Sigmoid colon (tissue), 7 donors: ENCODE measurements around the gene PPP1R12B. TPM values are rescaled to one million over a fixed set of nuclear protein-coding genes. Genes with fewer than 3 reads are reported as not detected.
A peak's percentile ranks its signal among the peaks of the same experiment; 100 is the strongest.
"Not testable (repeated sequence)": the region's sequence is repeated elsewhere in the genome, so short reads cannot be mapped to it uniquely, and the experiment has no call there.

Experiments used
- DNase-seq: peaks from one replicate; pipeline ENCODE4 v3.0.0-alpha.2; 2019
- H3K27ac ChIP-seq, 4 donors: fragments of 200-600 bp; sonication (generic); one replicate each; pipeline ENCODE4 v1.5.1; 2016 to 2019; ENCODE audit warnings: mild to moderate bottlenecking in 1 of 4
- H3K27me3 ChIP-seq, 3 donors: fragments of 200-600 bp; sonication (generic); one replicate each; pipeline ENCODE4 v1.5.1; 2019; ENCODE audit warnings: mild to moderate bottlenecking in 1 of 3
- H3K36me3 ChIP-seq, 4 donors: fragments of 200-600 bp; sonication (generic); one replicate each; pipeline ENCODE4 v1.5.1; 2016 to 2019
- H3K4me1 ChIP-seq, 4 donors: fragments of 200-600 bp; sonication (generic); one replicate each; pipeline ENCODE4 v1.5.1; 2017 to 2019
- H3K4me3 ChIP-seq, 4 donors: fragments of 200-600 bp; sonication (generic); one replicate each; pipeline ENCODE4 v1.5.1; 2017 to 2019; ENCODE audit warnings: mild to moderate bottlenecking in 2 of 4, moderate library complexity in 1 of 4
- H3K9me3 ChIP-seq, 4 donors: fragments of 200-600 bp in 3 of 4; sonication (generic) in 3 of 4; one replicate each; pipeline versions ENCODE4 v1.5.1 to v1.6.1; 2013 to 2019
- EP300 ChIP-seq, 4 donors: sonication (generic); formaldehyde crosslinking; IDR thresholded peaks; one replicate each; pipeline ENCODE4 v1.6.1; 2017; ENCODE audit warnings: antibody characterized with exemption in 4 of 4
- POLR2A ChIP-seq, 2 donors: fragments of 450-650 bp; IDR thresholded peaks; one replicate each; pipeline ENCODE4 v1.6.1; 2016; ENCODE audit warnings: antibody characterized with exemption in 2 of 2, mild to moderate bottlenecking in 2 of 2, moderate library complexity in 2 of 2
- POLR2AphosphoS5 ChIP-seq, 4 donors: sonication (generic); formaldehyde crosslinking; IDR thresholded peaks; one replicate each; pipeline ENCODE4 v1.6.1; 2017; ENCODE audit warnings: antibody characterized with exemption in 4 of 4
- WGBS, 2 donors: extraction: QIAGEN DNeasy Blood & Tissue Kit; methylation state at CpG; one replicate each; pipeline ENCODE4 v1.1.7; 2013; 5-methylcytosine and 5-hydroxymethylcytosine counted together
- intact Hi-C: fragments of 100-400 bp; cut with DNase I; formaldehyde crosslinking; loops from one replicate; pipeline ENCODE4 v1.15.1; 2023
- polyA plus RNA-seq, 3 donors: library from polyadenylated mRNA; stranded (reverse); fragments of 200-250 nt; gene quantifications; one replicate each; pipeline ENCODE4 v1.2.3, GENCODE V29; 2013
- total RNA-seq, 4 donors: library from RNA; depleted of rRNA; stranded (reverse); fragments of >200 nt; gene quantifications; one replicate each; pipeline ENCODE4 v1.1.0, GENCODE V29; 2016
- TF ChIP-seq, protein P1 (sequence below), 4 experiments: fragments of 450-650 bp in 3 of 4; fragments of 200-600 bp in 1 of 4; IDR thresholded peaks; one replicate each; pipeline ENCODE4 v1.5.1; 2016 to 2019; ENCODE audit warnings: antibody characterized with exemption in 4 of 4, mild to moderate bottlenecking in 3 of 4, moderate library complexity in 2 of 4
- donor health status: healthy with polysubstance abuse.
- donor health status: Bipolar disorder and iron deficiency.
- donor health status: healthy.

The PPP1R12B gene
- total and polyA plus RNA-seq, 7 donors, result 5.3 to 995 (median 493) TPM

DNA sequence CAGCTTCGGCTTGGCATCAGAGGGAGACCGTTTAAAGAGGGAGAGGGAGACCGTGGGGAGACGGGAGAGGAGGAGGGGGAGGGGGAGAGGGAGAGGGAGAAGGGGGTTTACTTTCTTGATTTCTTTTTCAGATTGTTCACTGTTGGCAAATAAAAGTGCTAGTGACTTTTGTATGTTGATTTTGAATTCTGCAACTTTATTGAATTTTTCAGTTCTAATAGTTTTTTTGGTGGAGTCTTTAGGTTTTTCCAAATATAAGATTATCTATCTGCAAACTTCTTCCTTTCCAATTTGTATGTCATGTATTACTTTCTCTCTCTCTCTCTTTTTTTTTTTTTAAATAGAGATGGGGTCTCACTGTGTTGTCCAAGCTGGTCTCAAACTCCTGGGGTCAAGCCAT, 104.0 kb downstream of the PPP1R12B start:
- intact Hi-C loops, result no loop called here
- Histone ChIP-seq H3K36me3 (peaks cover 0 to 32% (median 7%) of the 10 kb centered on the region in 4 donors), H3K27ac (no peak overlapping the region), H3K9me3 (no peaks in the 10 kb centered on the region), H3K4me3 (no peak overlapping the region), H3K27me3 (no peaks in the 10 kb centered on the region), H3K4me1 (no peaks in the 10 kb centered on the region)
- TF ChIP-seq POLR2AphosphoS5 (IDR thresholded peaks at IDR 0.05) (no peak), EP300 (IDR thresholded peaks at IDR 0.05) (no peak), POLR2A (IDR thresholded peaks at IDR 0.05) (no peak)
- TF ChIP-seq, protein P1, sequence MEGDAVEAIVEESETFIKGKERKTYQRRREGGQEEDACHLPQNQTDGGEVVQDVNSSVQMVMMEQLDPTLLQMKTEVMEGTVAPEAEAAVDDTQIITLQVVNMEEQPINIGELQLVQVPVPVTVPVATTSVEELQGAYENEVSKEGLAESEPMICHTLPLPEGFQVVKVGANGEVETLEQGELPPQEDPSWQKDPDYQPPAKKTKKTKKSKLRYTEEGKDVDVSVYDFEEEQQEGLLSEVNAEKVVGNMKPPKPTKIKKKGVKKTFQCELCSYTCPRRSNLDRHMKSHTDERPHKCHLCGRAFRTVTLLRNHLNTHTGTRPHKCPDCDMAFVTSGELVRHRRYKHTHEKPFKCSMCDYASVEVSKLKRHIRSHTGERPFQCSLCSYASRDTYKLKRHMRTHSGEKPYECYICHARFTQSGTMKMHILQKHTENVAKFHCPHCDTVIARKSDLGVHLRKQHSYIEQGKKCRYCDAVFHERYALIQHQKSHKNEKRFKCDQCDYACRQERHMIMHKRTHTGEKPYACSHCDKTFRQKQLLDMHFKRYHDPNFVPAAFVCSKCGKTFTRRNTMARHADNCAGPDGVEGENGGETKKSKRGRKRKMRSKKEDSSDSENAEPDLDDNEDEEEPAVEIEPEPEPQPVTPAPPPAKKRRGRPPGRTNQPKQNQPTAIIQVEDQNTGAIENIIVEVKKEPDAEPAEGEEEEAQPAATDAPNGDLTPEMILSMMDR (IDR thresholded peaks at IDR 0.05), result no peak
- DNase-seq, result no peak
- WGBS, 2 donors, result 94 to 99% methylated on average over 4 of the region's 4 CpGs

DNA sequence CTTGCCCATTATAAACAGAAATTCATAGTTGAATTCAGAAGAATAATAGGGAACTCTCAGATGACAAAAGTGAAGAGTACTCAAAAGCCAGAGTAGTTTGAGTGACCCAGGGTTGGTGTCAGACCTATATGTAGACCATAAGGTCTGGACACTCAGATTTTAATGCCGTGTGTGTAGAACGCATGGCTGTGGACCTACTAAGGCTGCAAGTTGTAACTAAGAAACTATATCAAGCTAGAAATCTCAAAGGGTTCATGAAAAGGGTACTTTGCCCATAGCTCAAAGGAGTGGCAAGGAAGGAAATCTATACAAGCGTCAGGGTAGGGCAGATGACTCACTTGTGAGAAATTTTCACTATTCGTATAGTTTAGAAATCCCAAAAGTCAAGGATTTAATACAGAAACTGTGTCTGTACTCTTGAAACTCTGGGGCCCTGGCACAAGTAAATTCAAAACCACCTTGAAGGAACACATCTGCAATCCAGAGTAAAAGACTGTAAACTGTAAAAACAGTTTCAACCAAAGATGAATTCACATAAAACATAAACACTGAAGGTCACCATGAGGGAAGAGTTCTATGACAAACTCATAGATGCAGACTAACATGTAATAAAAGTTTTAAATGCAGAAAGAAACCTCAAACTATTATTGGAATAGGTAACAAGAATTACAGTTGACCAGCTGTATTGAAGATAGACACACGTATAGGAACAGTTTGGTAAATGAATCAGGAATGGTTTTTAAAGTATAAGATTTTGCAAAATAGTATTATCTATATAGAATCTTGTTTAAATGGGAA, 108.1 kb downstream of the PPP1R12B start:
- H3K9me3 ChIP-seq, H3K27ac ChIP-seq, intact Hi-C loops, H3K4me3 ChIP-seq, H3K27me3 ChIP-seq, H3K36me3 ChIP-seq, DNase-seq: not testable (repeated sequence)
- WGBS, 2 donors, result 31 to 72% methylated on average over 5 of the region's 5 CpGs
- peaks cover 0 to 15% (median 14%) of the 10 kb centered on the region in 4 donors for H3K4me1 ChIP-seq

DNA sequence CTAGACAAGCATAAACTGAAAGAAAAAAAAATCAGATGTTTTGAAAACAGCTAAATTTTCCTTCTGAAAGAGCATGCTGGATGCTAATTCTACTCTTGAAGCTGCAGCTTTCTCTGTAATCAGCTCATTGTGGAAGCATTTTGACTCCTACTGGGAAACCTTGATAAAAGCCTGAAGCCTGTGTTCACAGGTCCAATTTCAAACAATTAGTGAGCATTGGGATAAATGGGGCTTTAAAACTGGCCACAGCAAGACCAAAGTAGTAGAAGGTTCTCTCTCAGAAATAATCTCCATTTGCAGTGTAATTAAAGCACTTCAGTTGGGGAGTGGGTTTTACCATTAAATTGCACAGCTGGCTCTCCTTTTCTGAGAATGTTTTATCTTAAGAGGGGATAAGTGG, 110.2 kb downstream of the PPP1R12B start:
- DNase-seq, intact Hi-C loops, H3K4me3 ChIP-seq, H3K9me3 ChIP-seq, H3K27ac ChIP-seq, H3K27me3 ChIP-seq, H3K36me3 ChIP-seq: not testable (repeated sequence)
- peaks cover 0 to 15% (median 14%) of the 10 kb centered on the region in 4 donors for H3K4me1 ChIP-seq

DNA sequence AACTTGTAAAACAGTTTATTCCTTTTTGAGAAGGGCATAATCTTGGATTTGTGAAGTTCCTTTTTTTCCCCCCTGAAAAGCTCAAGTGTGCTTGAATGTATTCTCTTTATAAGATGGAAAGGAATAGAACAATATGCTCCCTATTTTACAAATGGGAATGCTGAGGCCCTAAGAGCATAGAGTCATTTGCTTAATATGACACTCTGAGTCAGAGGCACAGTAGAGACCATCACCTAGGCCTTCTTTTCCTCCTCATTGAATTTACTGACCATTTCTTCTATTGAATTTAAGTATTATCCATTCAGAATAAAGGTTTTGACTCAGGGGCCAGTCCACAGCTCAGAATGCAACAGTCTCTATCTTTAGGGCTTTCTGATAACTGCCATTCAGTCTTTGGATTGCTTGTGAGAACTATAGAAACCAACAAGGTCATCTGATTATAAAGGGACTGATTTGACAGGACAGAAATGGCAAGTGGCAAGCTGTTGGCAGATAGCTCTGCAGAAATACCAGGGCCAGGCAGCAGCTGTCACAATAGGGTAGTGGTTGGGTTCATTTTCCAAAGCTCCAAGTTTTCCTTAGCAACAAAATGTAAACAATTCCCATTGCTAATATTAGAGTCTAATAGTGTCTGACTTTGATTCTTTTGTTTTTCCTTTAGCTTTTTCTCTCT, 111.1 kb downstream of the PPP1R12B start:
- H3K4me1 ChIP-seq, result peaks cover 0 to 15% (median 14%) of the 10 kb centered on the region in 4 donors
- peak overlapping the region in 1 of 4 donors; percentile 42 for H3K27ac ChIP-seq
- DNase-seq, H3K36me3 ChIP-seq, H3K27me3 ChIP-seq, H3K4me3 ChIP-seq, H3K9me3 ChIP-seq: not testable (repeated sequence)
- intact Hi-C loops, result loop anchor here (5.0 kb wide), 1 partner anchor 258 kb away; no protein-coding TSS in a partner anchor

DNA sequence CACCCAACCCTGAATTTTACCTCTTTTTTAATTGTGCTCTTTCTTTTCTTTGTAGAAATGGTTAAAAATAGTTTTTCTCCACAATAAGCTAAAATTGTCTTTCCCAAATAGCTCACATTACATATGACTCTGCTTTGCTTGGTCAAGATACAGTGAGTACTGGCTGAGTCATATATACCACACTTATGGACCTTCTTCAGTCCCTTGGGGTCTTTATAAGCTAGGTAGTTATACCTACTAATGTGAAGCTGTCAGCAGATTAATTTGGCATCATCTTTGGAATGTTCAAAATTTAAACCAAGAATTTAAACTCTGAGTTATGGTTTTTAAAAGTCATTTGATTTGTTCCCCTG, 111.6 kb downstream of the PPP1R12B start:
- not testable (repeated sequence) for H3K36me3 ChIP-seq, H3K4me3 ChIP-seq, DNase-seq, H3K9me3 ChIP-seq, H3K27me3 ChIP-seq
- Histone ChIP-seq H3K4me1 (peaks cover 0 to 15% (median 14%) of the 10 kb centered on the region in 4 donors), H3K27ac (peak overlapping the region in 1 of 4 donors; percentile 42)
- intact Hi-C loops, result loop anchor here (5.0 kb wide), 1 partner anchor 257 kb away; no protein-coding TSS in a partner anchor

DNA sequence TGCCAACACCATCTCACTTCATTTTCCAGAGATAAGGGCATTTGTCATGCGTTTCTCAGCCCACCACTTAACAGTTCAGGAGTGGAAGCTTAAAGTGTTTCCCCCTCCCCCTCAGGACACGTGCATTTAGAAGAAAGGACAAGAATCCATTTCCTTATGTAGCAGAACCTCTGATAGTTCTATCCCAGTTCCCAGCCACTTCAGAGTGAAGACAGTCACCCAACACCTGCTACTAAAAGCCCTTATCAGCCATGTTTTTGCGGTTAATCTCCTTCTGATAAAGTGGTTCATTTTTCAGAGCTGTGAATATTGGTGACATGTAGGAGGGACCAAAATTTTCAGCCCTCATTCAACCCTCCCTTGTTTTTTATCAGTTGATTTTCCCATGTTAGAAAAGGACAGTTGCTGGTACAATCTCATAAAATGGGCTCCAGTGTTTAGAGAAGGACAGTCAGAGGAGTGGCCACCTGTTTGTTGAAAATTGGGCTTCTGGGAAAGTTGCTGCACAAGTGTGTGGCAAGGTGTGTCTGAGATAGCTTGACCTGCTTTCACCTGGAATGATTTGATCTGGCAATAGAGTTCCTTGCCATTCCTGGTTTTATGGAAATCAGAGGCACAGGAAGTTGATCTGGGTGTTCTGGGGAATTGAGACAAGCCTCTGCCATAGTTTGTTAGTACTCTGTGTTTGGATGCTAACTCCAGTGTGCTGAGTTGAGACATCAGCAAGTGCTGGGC, 114.0 kb downstream of the PPP1R12B start:
- H3K4me1 ChIP-seq, result peaks cover 0 to 24% (median 20%) of the 10 kb centered on the region in 4 donors
- no peaks in the 10 kb centered on the region for H3K9me3 ChIP-seq
- intact Hi-C loops, result loop anchor here (5.0 kb wide), 1 partner anchor 255 kb away; no protein-coding TSS in a partner anchor
- DNase-seq, result no peak
- 24 to 67% methylated on average over 3 of the region's 3 CpGs for WGBS, 2 donors
- no peak overlapping the region for H3K27ac ChIP-seq
- H3K4me3 ChIP-seq, result no peak overlapping the region
- no peaks in the 10 kb centered on the region for H3K27me3 ChIP-seq
- H3K36me3 ChIP-seq, result no peaks in the 10 kb centered on the region
- TF ChIP-seq EP300 (IDR thresholded peaks at IDR 0.05), result no peak
- TF ChIP-seq POLR2AphosphoS5 (IDR thresholded peaks at IDR 0.05), result no peak
- no peak for TF ChIP-seq POLR2A (IDR thresholded peaks at IDR 0.05)
- TF ChIP-seq, protein P1 (IDR thresholded peaks at IDR 0.05), result no peak
